PC-3 (cell line): ENCODE measurements around the gene ATP4A. TPM values are rescaled to one million over a fixed set of nuclear protein-coding genes. Genes with fewer than 3 reads are reported as not detected.

Experiments
- ATAC-seq: fragments of 200-7000 bp; cut with Tn5 transposase; 2 replicates; pipeline ENCODE4 v1.9.1; 2020; ENCODE audit warnings: mild to moderate bottlenecking, moderate library complexity
- Bru-seq: library from RNA; stranded (reverse); fragments of 400-500 nt; gene quantifications from one replicate; lab custom pipeline; 2021; lab: Mats Ljungman, UMichigan
- BruChase-seq, 2 experiments: library from RNA; stranded (reverse); fragments of 400-500 nt; gene quantifications; one replicate each; lab custom pipeline; 2021; lab: Mats Ljungman, UMichigan
- BruUV-seq: library from RNA; stranded (reverse); fragments of 400-500 nt; replicated peaks from 2 replicates; lab custom pipeline; 2021; lab: Mats Ljungman, UMichigan
- CTCF ChIA-PET: fragments of 300-600 bp; sonication (Branson Sonifier 250); formaldehyde crosslinking; loops from one replicate; lab custom pipeline; 2022; ENCODE audit warnings: antibody characterized with exemption; lab: Charles Lee
- POLR2A ChIA-PET: fragments of 300-600 bp; sonication (Branson Sonifier 250); formaldehyde crosslinking; loops from one replicate; lab custom pipeline; 2022; ENCODE audit warnings: antibody characterized with exemption; ENCODE audit not compliant: unreplicated experiment; lab: Charles Lee
- DNase-seq: peaks from one replicate; pipeline ENCODE4 v3.0.0-alpha.2; 2015
- H2AFZ ChIP-seq: fragments of 300-600 bp; sonication (generic); 2 replicates; pipeline ENCODE4 v1.6.0; 2016; ENCODE audit warnings: antibody characterized with exemption, low read length
- H3F3A ChIP-seq: fragments of 300-600 bp; sonication (generic); one replicate; pipeline ENCODE4 v1.6.0; 2017; ENCODE audit warnings: antibody characterized with exemption, low read length, control low read depth, mild to moderate bottlenecking; ENCODE audit not compliant: unreplicated experiment
- H3K27ac ChIP-seq: fragments of 300-600 bp; sonication (generic); 2 replicates; pipeline ENCODE4 v1.5.1; 2016; ENCODE audit warnings: mild to moderate bottlenecking, low read length
- H3K27me3 ChIP-seq: fragments of 300-600 bp; sonication (generic); 2 replicates; pipeline ENCODE4 v1.6.1; 2016; ENCODE audit warnings: low read length, mixed read lengths
- H3K36me3 ChIP-seq: fragments of 300-600 bp; sonication (generic); 2 replicates; pipeline ENCODE4 v1.6.1; 2016; ENCODE audit warnings: low read depth, mixed run types, low read length, mixed read lengths
- H3K4me1 ChIP-seq: fragments of 300-600 bp; sonication (generic); 2 replicates; pipeline ENCODE4 v1.5.1; 2016; ENCODE audit warnings: low read length; ENCODE audit not compliant: insufficient read depth
- H3K4me2 ChIP-seq: fragments of 300-600 bp; sonication (generic); 2 replicates; pipeline ENCODE4 v1.6.0; 2016; ENCODE audit warnings: low read length
- H3K4me3 ChIP-seq: fragments of 300-600 bp; sonication (generic); 2 replicates; pipeline ENCODE4 v1.5.1; 2016; ENCODE audit warnings: mild to moderate bottlenecking, low read length, mixed read lengths
- H3K79me2 ChIP-seq: fragments of 300-600 bp; sonication (generic); 2 replicates; pipeline ENCODE4 v1.6.1; 2017; ENCODE audit warnings: low read length, mixed read lengths
- H3K9ac ChIP-seq: fragments of 300-600 bp; sonication (generic); 2 replicates; pipeline ENCODE4 v1.6.0; 2016; ENCODE audit warnings: mild to moderate bottlenecking, low read length
- H3K9me2 ChIP-seq: fragments of 300-600 bp; sonication (generic); replicated peaks from 2 replicates; pipeline ENCODE4 v1.6.1; 2016; ENCODE audit warnings: mixed run types, low read length, mixed read lengths
- H3K9me3 ChIP-seq: fragments of 300-600 bp; sonication (generic); 2 replicates; pipeline ENCODE4 v1.6.1; 2016; ENCODE audit warnings: low read length, mixed read lengths
- H4K20me1 ChIP-seq: fragments of 300-600 bp; sonication (generic); 2 replicates; pipeline ENCODE4 v1.6.1; 2016; ENCODE audit warnings: low read length, mixed read lengths
- CTCF ChIP-seq: fragments of 300-600 bp; sonication (generic); conservative IDR thresholded peaks from 2 replicates; pipeline ENCODE4 v1.5.1; 2017; ENCODE audit warnings: antibody characterized with exemption, low read depth, mild to moderate bottlenecking, low read length
- EZH2 ChIP-seq: fragments of 300-600 bp; sonication (generic); IDR thresholded peaks from one replicate; pipeline ENCODE4 v1.6.1; 2017; ENCODE audit warnings: antibody characterized with exemption, mild to moderate bottlenecking, low read length; ENCODE audit not compliant: unreplicated experiment
- EZH2phosphoT487 ChIP-seq: fragments of 300-600 bp; sonication (generic); IDR thresholded peaks from 2 replicates; pipeline ENCODE4 v1.6.1; 2018; ENCODE audit warnings: mild to moderate bottlenecking, antibody characterized with exemption, low read length, borderline replicate concordance
- intact Hi-C: fragments of 100-400 bp; cut with micrococcal nuclease; formaldehyde crosslinking; loops from 2 replicates; pipeline ENCODE4 v1.9.0; 2023
- long read RNA-seq: library from polyadenylated mRNA; unstranded; transcript quantifications from one replicate; pipeline ENCODE4 v2.0.0, GENCODE V29; 2021; ENCODE audit not compliant: unreplicated experiment
- total RNA-seq: library from RNA; depleted of rRNA; stranded (reverse); fragments of >200 nt; gene quantifications from 2 replicates; pipeline ENCODE4 v1.2.3, GENCODE V29; 2014; rRNA removed

Gene ATP4A
- total RNA-seq (not detected in 2 replicates), Bru-seq, nascent RNA (not detected), BruChase-seq, experiment 1, labeled RNA remaining after a 6-hour chase (not detected), BruChase-seq, experiment 2, labeled RNA remaining after a 2-hour chase (not detected)
- long read RNA-seq: 0 reads

GRCh38 chr19:35563207-35563829, at the start of gene ATP4A:
Gene ATP4A, minus strand, starts transcription at chr19:35563658. Its CDS starts 29 bp downstream, at chr19:35563629.
- no peak within 1 kb of the TSS for H3K9ac ChIP-seq
- H3K36me3 ChIP-seq: no peaks in the 10 kb centered on the region
- H3F3A ChIP-seq: no peaks in the 10 kb centered on the region
- ATAC-seq: no peak
- H3K4me2 ChIP-seq: no peak within 1 kb of the TSS
- H3K9me3 ChIP-seq: no peaks in the 10 kb centered on the region
- H2AFZ ChIP-seq: no peak within 1 kb of the TSS
- no peak within 1 kb of the TSS for H3K27ac ChIP-seq
- no peaks in the 10 kb centered on the region for H3K27me3 ChIP-seq
- H3K4me1 ChIP-seq: no peaks in the 10 kb centered on the region
- H3K4me3 ChIP-seq: no peak within 1 kb of the TSS
- intact Hi-C loops: no loop called here
- no peaks in the 10 kb centered on the region for H3K9me2 ChIP-seq
- H3K79me2 ChIP-seq: no peaks in the 10 kb centered on the region
- BruUV-seq: no TSS peak
- ChIA-PET POLR2A (no interaction called here), CTCF (no interaction called here)
- TF ChIP-seq EZH2 (no peak), EZH2phosphoT487 (no peak)
- DNase-seq: no peak
- H4K20me1 ChIP-seq: no peaks in the 10 kb centered on the region

- peak within 1 kb of the TSS; percentile 97 for H3K4me2 ChIP-seq
- H4K20me1 ChIP-seq: no peaks in the 10 kb centered on the region
- TF ChIP-seq CTCF (no peak), EZH2phosphoT487 (no peak), EZH2 (no peak)
- DNase-seq (peak; percentile 95), ATAC-seq (peak; percentile 99)
- peak within 1 kb of the TSS; percentile 92 for H3K4me3 ChIP-seq
- TSS peak; percentile 71 for BruUV-seq
- ChIA-PET POLR2A (no interaction called here), CTCF (no interaction called here)
- peak within 1 kb of the TSS; percentile 95 for H2AFZ ChIP-seq
- peak within 1 kb of the TSS; percentile 96 for H3K9ac ChIP-seq
- no peaks in the 10 kb centered on the region for H3K36me3 ChIP-seq
- H3K9me2 ChIP-seq: no peaks in the 10 kb centered on the region
- H3K27ac ChIP-seq: no peak within 1 kb of the TSS
- no peaks in the 10 kb centered on the region for H3F3A ChIP-seq
- H3K4me1 ChIP-seq: peaks cover 4% of the 10 kb centered on the region; the same call in 1 of the 2 replicates
- H3K27me3 ChIP-seq: no peaks in the 10 kb centered on the region
- intact Hi-C loops: no loop called here
- no peaks in the 10 kb centered on the region for H3K9me3 ChIP-seq
- peaks cover 10% of the 10 kb centered on the region; the same call in 1 of the 2 replicates for H3K79me2 ChIP-seq
Measured at GRCh38 chr19:35612559-35613321, 49.3 kb upstream of the ATP4A start, which contains the start of gene HAUS5. Gene HAUS5, plus strand, starts transcription at chr19:35612735. Its CDS starts 60 bp downstream, at chr19:35612795.

DNA sequence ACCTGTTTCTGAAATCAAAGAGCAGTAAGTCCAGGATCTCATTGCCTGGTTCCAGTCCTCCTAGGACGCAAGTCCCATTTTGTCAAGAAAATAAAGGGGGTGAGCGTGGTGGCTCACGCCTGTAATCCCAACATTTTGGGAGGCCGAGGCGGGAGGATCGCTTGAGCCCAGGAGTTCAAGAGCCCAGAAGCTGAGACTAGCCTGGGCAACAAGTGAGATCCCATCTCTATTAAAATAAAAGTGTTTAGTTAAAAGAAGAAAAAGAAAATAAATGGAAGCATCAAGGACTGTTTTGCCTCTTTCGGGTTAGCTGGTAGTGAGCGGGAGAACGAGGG, 48.7 kb upstream of the ATP4A start:
- H3K9ac ChIP-seq: no peak overlapping the region; the same call in 1 of the 2 replicates
- ATAC-seq (no peak), DNase-seq (no peak)
- no peaks in the 10 kb centered on the region for H3K9me3 ChIP-seq
- H4K20me1 ChIP-seq: no peaks in the 10 kb centered on the region
- H3K4me2 ChIP-seq: peak overlapping the region; percentile 97
- intact Hi-C loops: no loop called here
- ChIA-PET POLR2A (no interaction called here), CTCF (no interaction called here)
- BruUV-seq: no TSS peak
- no peak overlapping the region for H3K27ac ChIP-seq
- TF ChIP-seq EZH2phosphoT487: no peak
- no peak for TF ChIP-seq EZH2
- TF ChIP-seq CTCF: no peak
- peaks cover 4% of the 10 kb centered on the region; the same call in 1 of the 2 replicates for H3K4me1 ChIP-seq
- no peaks in the 10 kb centered on the region for H3K27me3 ChIP-seq
- no peaks in the 10 kb centered on the region for H3F3A ChIP-seq
- H3K36me3 ChIP-seq: no peaks in the 10 kb centered on the region
- H2AFZ ChIP-seq: peak overlapping the region; percentile 95
- peak overlapping the region; percentile 92 for H3K4me3 ChIP-seq
- H3K79me2 ChIP-seq: peaks cover 10% of the 10 kb centered on the region; the same call in 1 of the 2 replicates
- H3K9me2 ChIP-seq: no peaks in the 10 kb centered on the region
